ENCODE results near the gene RAVER2. TPM values are rescaled to one million over a fixed set of nuclear protein-coding genes. Genes with fewer than 3 reads are reported as not detected.
"Not testable (repeated sequence)": the region's sequence is repeated elsewhere in the genome, so short reads cannot be mapped to it uniquely, and the experiment has no call there.

RAVER2 gene
- total and polyA plus RNA-seq, 4 donors: 2.9 to 30.2 (median 6.8) TPM

DNA sequence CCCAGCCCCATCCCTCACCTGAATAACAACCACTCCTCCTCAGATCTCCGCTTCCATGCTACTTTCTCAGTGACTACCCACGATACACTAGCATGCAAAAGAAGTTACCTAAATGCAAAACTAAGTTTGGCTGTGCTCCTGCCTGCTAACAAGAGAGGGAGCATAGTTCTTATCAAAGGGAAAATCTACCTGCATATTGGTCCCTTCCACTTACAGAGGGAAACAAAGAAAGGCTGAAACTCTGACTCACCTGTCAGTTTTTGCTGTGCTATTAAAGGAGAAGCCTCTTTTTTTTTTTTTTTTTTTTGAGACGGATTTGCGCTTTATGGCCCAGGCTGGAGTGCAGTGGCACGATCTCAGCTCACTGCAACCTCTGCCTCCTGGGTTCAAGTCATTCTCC is 43.8 kb upstream of the RAVER2 start:
- no peaks in the 10 kb centered on the region for H3K27me3 ChIP-seq (ENCODE audit: control insufficient read depth in 3 of 3, insufficient read depth in 3 of 3, low read length in 2 of 3)
- no peaks in the 10 kb centered on the region for H3K9me3 ChIP-seq (ENCODE audit: control insufficient read depth in 4 of 4, insufficient read depth in 3 of 4, low read length in 3 of 4)
- no peak overlapping the region for H3K4me3 ChIP-seq
- H3K27ac ChIP-seq (ENCODE audit: low read depth in 1 of 2, low read length in 1 of 2): no peak overlapping the region
- H3K36me3 ChIP-seq (ENCODE audit: control insufficient read depth in 4 of 4, insufficient read depth in 4 of 4, low read length in 4 of 4): no peaks in the 10 kb centered on the region
- 91 to 96% methylated on average over 5 of the region's 5 CpGs for WGBS, 2 donors
- DNase-seq (no peak), ATAC-seq (ENCODE audit: insufficient read depth, low FRiP score) (no peak)
- H3K9ac ChIP-seq (ENCODE audit: insufficient read depth in 1 of 2, low read length in 2 of 2): no peak overlapping the region
- no peaks in the 10 kb centered on the region for H3K4me1 ChIP-seq (ENCODE audit: control insufficient read depth in 5 of 5, insufficient read depth in 5 of 5, low read length in 5 of 5)
- TF ChIP-seq, protein P1, sequence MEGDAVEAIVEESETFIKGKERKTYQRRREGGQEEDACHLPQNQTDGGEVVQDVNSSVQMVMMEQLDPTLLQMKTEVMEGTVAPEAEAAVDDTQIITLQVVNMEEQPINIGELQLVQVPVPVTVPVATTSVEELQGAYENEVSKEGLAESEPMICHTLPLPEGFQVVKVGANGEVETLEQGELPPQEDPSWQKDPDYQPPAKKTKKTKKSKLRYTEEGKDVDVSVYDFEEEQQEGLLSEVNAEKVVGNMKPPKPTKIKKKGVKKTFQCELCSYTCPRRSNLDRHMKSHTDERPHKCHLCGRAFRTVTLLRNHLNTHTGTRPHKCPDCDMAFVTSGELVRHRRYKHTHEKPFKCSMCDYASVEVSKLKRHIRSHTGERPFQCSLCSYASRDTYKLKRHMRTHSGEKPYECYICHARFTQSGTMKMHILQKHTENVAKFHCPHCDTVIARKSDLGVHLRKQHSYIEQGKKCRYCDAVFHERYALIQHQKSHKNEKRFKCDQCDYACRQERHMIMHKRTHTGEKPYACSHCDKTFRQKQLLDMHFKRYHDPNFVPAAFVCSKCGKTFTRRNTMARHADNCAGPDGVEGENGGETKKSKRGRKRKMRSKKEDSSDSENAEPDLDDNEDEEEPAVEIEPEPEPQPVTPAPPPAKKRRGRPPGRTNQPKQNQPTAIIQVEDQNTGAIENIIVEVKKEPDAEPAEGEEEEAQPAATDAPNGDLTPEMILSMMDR (IDR thresholded peaks at IDR 0.05; ENCODE audit: control extremely low read depth, extremely low read depth): no peak

DNA sequence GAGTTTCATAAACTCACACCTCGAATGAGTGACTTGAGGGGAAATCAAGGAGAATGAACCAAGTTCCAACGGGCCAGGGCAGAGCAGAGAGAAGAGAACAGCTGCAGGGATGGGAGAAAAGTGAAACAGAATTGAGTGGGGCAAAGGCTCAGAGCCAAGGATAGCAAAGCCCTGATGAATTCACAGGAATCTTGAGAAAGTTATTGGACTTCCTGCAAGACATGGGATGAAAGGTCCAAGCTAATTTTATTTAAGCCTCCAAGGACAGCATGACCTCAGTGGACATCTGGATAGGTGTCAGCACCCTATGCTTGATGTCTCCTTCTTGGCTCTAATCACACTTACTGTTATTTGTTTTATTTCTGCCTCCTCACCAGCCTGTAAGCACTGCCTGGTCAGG is 43.0 kb upstream of the RAVER2 start:
- no peaks in the 10 kb centered on the region for H3K27me3 ChIP-seq (ENCODE audit: control insufficient read depth in 3 of 3, insufficient read depth in 3 of 3, low read length in 2 of 3)
- no peak overlapping the region for H3K27ac ChIP-seq (ENCODE audit: low read depth in 1 of 2, low read length in 1 of 2)
- no peak for ATAC-seq (ENCODE audit: insufficient read depth, low FRiP score)
- TF ChIP-seq, protein P1 (IDR thresholded peaks at IDR 0.05; ENCODE audit: control extremely low read depth, extremely low read depth): no peak
- DNase-seq: no peak
- H3K36me3 ChIP-seq (ENCODE audit: control insufficient read depth in 4 of 4, insufficient read depth in 4 of 4, low read length in 4 of 4): no peaks in the 10 kb centered on the region
- no peaks in the 10 kb centered on the region for H3K4me1 ChIP-seq (ENCODE audit: control insufficient read depth in 5 of 5, insufficient read depth in 5 of 5, low read length in 5 of 5)
- no peak overlapping the region for H3K4me3 ChIP-seq
- H3K9me3 ChIP-seq (ENCODE audit: control insufficient read depth in 4 of 4, insufficient read depth in 3 of 4, low read length in 3 of 4): no peaks in the 10 kb centered on the region
- 77 to 96% methylated on average over 2 of the region's 2 CpGs for WGBS, 2 donors
- no peak overlapping the region for H3K9ac ChIP-seq (ENCODE audit: insufficient read depth in 1 of 2, low read length in 2 of 2)

DNA sequence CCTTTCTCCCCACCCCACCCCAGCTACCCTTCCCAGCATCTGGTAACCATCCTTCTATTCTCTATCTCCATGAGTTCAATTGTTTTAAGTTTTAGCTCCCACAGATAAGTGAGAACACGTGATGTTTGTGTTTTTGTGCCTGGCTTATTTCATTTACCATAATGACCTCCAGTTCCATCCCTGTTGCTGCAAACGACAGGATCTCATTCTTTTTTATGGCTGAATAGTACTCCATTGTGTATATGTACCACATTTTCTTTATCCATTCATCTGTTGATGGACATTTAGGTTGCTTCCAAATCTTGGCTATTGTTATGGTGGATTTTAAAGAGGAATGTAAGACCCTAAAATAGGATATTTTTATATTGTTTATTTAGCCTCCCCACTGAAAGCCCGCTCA is 42.2 kb upstream of the RAVER2 start:
- H3K27ac ChIP-seq (ENCODE audit: low read depth in 1 of 2, low read length in 1 of 2); H3K9me3 ChIP-seq (ENCODE audit: control insufficient read depth in 4 of 4, insufficient read depth in 3 of 4, low read length in 3 of 4); H3K9ac ChIP-seq (ENCODE audit: insufficient read depth in 1 of 2, low read length in 2 of 2); H3K4me1 ChIP-seq (ENCODE audit: control insufficient read depth in 5 of 5, insufficient read depth in 5 of 5, low read length in 5 of 5); H3K36me3 ChIP-seq (ENCODE audit: control insufficient read depth in 4 of 4, insufficient read depth in 4 of 4, low read length in 4 of 4); H3K4me3 ChIP-seq; DNase-seq; ATAC-seq (ENCODE audit: insufficient read depth, low FRiP score); H3K27me3 ChIP-seq (ENCODE audit: control insufficient read depth in 3 of 3, insufficient read depth in 3 of 3, low read length in 2 of 3): not testable (repeated sequence)
- WGBS, 2 donors: 88 to 92% methylated on average over 3 of the region's 3 CpGs

DNA sequence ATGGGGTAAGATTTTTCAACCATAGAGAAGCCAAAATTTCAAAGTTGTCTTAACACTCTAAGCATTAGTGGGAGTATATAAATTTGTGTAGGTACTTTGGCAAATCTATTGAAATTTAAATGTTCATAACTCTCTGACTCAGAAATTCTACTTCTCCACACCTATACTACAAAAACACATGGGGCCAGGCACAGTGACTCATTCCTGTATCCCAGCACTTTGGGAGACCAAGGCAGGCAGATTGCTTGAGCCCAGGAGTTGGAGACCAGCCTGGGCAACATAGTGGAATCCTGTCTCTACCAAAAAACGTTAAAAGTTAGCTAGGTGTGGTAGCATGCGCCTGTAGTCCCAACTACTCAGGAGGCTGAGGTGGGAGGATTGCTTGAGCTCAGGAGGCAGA is 41.3 kb upstream of the RAVER2 start:
- no peak overlapping the region for H3K27ac ChIP-seq (ENCODE audit: low read depth in 1 of 2, low read length in 1 of 2)
- H3K9ac ChIP-seq (ENCODE audit: insufficient read depth in 1 of 2, low read length in 2 of 2): no peak overlapping the region
- H3K9me3 ChIP-seq (ENCODE audit: control insufficient read depth in 4 of 4, insufficient read depth in 3 of 4, low read length in 3 of 4): no peaks in the 10 kb centered on the region
- no peaks in the 10 kb centered on the region for H3K27me3 ChIP-seq (ENCODE audit: control insufficient read depth in 3 of 3, insufficient read depth in 3 of 3, low read length in 2 of 3)
- ATAC-seq (ENCODE audit: insufficient read depth, low FRiP score) (no peak), DNase-seq (no peak)
- TF ChIP-seq, protein P1 (IDR thresholded peaks at IDR 0.05; ENCODE audit: control extremely low read depth, extremely low read depth): no peak
- H3K4me1 ChIP-seq (ENCODE audit: control insufficient read depth in 5 of 5, insufficient read depth in 5 of 5, low read length in 5 of 5): no peaks in the 10 kb centered on the region
- no peak overlapping the region for H3K4me3 ChIP-seq
- no peaks in the 10 kb centered on the region for H3K36me3 ChIP-seq (ENCODE audit: control insufficient read depth in 4 of 4, insufficient read depth in 4 of 4, low read length in 4 of 4)
- WGBS, 2 donors: 86 to 93% methylated on average over 2 of the region's 2 CpGs

All from lung (tissue), 12 donors.